Measurements from ENCODE around the gene ZNF668. TPM values are rescaled to one million over a fixed set of nuclear protein-coding genes. Genes with fewer than 3 reads are reported as not detected.
"Not testable (repeated sequence)": the region's sequence is repeated elsewhere in the genome, so short reads cannot be mapped to it uniquely, and the experiment has no call there.

ZNF668 gene
- polyA plus RNA-seq, 1 donor: 5.4 TPM

- Histone ChIP-seq H3K9me3 (ENCODE audit: control insufficient read depth, low read depth, low read length) (peaks cover 2% of the 10 kb centered on the region), H3K27me3 (ENCODE audit: control insufficient read depth, insufficient read depth, low read length) (no peaks in the 10 kb centered on the region), H3K27ac (ENCODE audit: low read length) (peak within 1 kb of the TSS; percentile 90), H3K4me3 (ENCODE audit: low read length) (peak within 1 kb of the TSS; percentile 100), H3K4me1 (ENCODE audit: control insufficient read depth, insufficient read depth, low read length) (peaks cover 5% of the 10 kb centered on the region), H3K36me3 (ENCODE audit: control insufficient read depth, insufficient read depth, low read length) (peaks cover 26% of the 10 kb centered on the region)
- WGBS (ENCODE audit: insufficient coverage, low lambda C conversion rate): no CpG with 5 or more reads among the region's 75 CpGs
- peak; percentile 98 for DNase-seq
These were observed 41.0 kb downstream of the ZNF668 start, which contains the start of gene STX4 for GRCh38 chr16:31032736-31033708. STX4 (plus strand) TSS chr16:31033558; CDS start chr16:31033806, 248 bp downstream.

- DNase-seq: no peak
- no peak overlapping the region for H3K27ac ChIP-seq (ENCODE audit: low read length)
- peaks cover 2% of the 10 kb centered on the region for H3K9me3 ChIP-seq (ENCODE audit: control insufficient read depth, low read depth, low read length)
- no peaks in the 10 kb centered on the region for H3K27me3 ChIP-seq (ENCODE audit: control insufficient read depth, insufficient read depth, low read length)
- H3K36me3 ChIP-seq (ENCODE audit: control insufficient read depth, insufficient read depth, low read length): peaks cover 19% of the 10 kb centered on the region
- no peak overlapping the region for H3K4me3 ChIP-seq (ENCODE audit: low read length)
- WGBS (ENCODE audit: insufficient coverage, low lambda C conversion rate): 80% methylated on average over 1 of the region's 4 CpGs
- H3K4me1 ChIP-seq (ENCODE audit: control insufficient read depth, insufficient read depth, low read length): peaks cover 5% of the 10 kb centered on the region
These were observed 42.8 kb downstream of the ZNF668 start for GRCh38 chr16:31031276-31031675.

GRCh38 chr16:31029272-31029671 is 44.8 kb downstream of the ZNF668 start:
- no peaks in the 10 kb centered on the region for H3K36me3 ChIP-seq (ENCODE audit: control insufficient read depth, insufficient read depth, low read length)
- peaks cover 2% of the 10 kb centered on the region for H3K9me3 ChIP-seq (ENCODE audit: control insufficient read depth, low read depth, low read length)
- WGBS (ENCODE audit: insufficient coverage, low lambda C conversion rate): no CpG with 5 or more reads among the region's 5 CpGs
- H3K27ac ChIP-seq (ENCODE audit: low read length): no peak overlapping the region
- H3K4me1 ChIP-seq (ENCODE audit: control insufficient read depth, insufficient read depth, low read length): peaks cover 2% of the 10 kb centered on the region
- H3K4me3 ChIP-seq (ENCODE audit: low read length): no peak overlapping the region
- no peaks in the 10 kb centered on the region for H3K27me3 ChIP-seq (ENCODE audit: control insufficient read depth, insufficient read depth, low read length)
- DNase-seq: no peak

GRCh38 chr16:31025339-31025738 is 48.7 kb downstream of the ZNF668 start:
- Histone ChIP-seq H3K9me3 (ENCODE audit: control insufficient read depth, low read depth, low read length) (no peaks in the 10 kb centered on the region), H3K36me3 (ENCODE audit: control insufficient read depth, insufficient read depth, low read length) (no peaks in the 10 kb centered on the region), H3K27me3 (ENCODE audit: control insufficient read depth, insufficient read depth, low read length) (no peaks in the 10 kb centered on the region), H3K4me3 (ENCODE audit: low read length) (no peak overlapping the region), H3K4me1 (ENCODE audit: control insufficient read depth, insufficient read depth, low read length) (peaks cover 3% of the 10 kb centered on the region), H3K27ac (ENCODE audit: low read length) (no peak overlapping the region)
- 83% methylated on average over 1 of the region's 5 CpGs for WGBS (ENCODE audit: insufficient coverage, low lambda C conversion rate)
- no peak for DNase-seq

- no peaks in the 10 kb centered on the region for H3K36me3 ChIP-seq (ENCODE audit: control insufficient read depth, insufficient read depth, low read length)
- H3K27ac ChIP-seq (ENCODE audit: low read length): no peak overlapping the region
- H3K9me3 ChIP-seq (ENCODE audit: control insufficient read depth, low read depth, low read length): no peaks in the 10 kb centered on the region
- H3K4me1 ChIP-seq (ENCODE audit: control insufficient read depth, insufficient read depth, low read length): peaks cover 3% of the 10 kb centered on the region
- no peak for DNase-seq
- no peak overlapping the region for H3K4me3 ChIP-seq (ENCODE audit: low read length)
- WGBS (ENCODE audit: insufficient coverage, low lambda C conversion rate): no CpG with 5 or more reads among the region's 6 CpGs
- no peaks in the 10 kb centered on the region for H3K27me3 ChIP-seq (ENCODE audit: control insufficient read depth, insufficient read depth, low read length)
These were observed 50.3 kb downstream of the ZNF668 start for GRCh38 chr16:31023627-31024226.

- no peak overlapping the region for H3K4me3 ChIP-seq (ENCODE audit: low read length)
- WGBS (ENCODE audit: insufficient coverage, low lambda C conversion rate): 100% methylated on average over 1 of the region's 4 CpGs
- H3K9me3 ChIP-seq (ENCODE audit: control insufficient read depth, low read depth, low read length): no peaks in the 10 kb centered on the region
- peaks cover 3% of the 10 kb centered on the region for H3K4me1 ChIP-seq (ENCODE audit: control insufficient read depth, insufficient read depth, low read length)
- no peak for DNase-seq
- H3K36me3 ChIP-seq (ENCODE audit: control insufficient read depth, insufficient read depth, low read length): no peaks in the 10 kb centered on the region
- no peaks in the 10 kb centered on the region for H3K27me3 ChIP-seq (ENCODE audit: control insufficient read depth, insufficient read depth, low read length)
- no peak overlapping the region for H3K27ac ChIP-seq (ENCODE audit: low read length)
These were observed 50.8 kb downstream of the ZNF668 start for GRCh38 chr16:31023252-31023602.

- H3K36me3 ChIP-seq (ENCODE audit: control insufficient read depth, insufficient read depth, low read length): no peaks in the 10 kb centered on the region
- H3K9me3 ChIP-seq (ENCODE audit: control insufficient read depth, low read depth, low read length): no peaks in the 10 kb centered on the region
- H3K27ac ChIP-seq (ENCODE audit: low read length): no peak overlapping the region
- H3K27me3 ChIP-seq (ENCODE audit: control insufficient read depth, insufficient read depth, low read length): no peaks in the 10 kb centered on the region
- peaks cover 3% of the 10 kb centered on the region for H3K4me1 ChIP-seq (ENCODE audit: control insufficient read depth, insufficient read depth, low read length)
- peak; percentile 44 to 77 for DNase-seq
- WGBS (ENCODE audit: insufficient coverage, low lambda C conversion rate): 61% methylated on average over 3 of the region's 12 CpGs
- no peak overlapping the region for H3K4me3 ChIP-seq (ENCODE audit: low read length)
These were observed 51.3 kb downstream of the ZNF668 start for GRCh38 chr16:31022544-31023251.

- H3K27me3 ChIP-seq (ENCODE audit: control insufficient read depth, insufficient read depth, low read length): no peaks in the 10 kb centered on the region
- no peak overlapping the region for H3K27ac ChIP-seq (ENCODE audit: low read length)
- peaks cover 8% of the 10 kb centered on the region for H3K4me1 ChIP-seq (ENCODE audit: control insufficient read depth, insufficient read depth, low read length)
- no peaks in the 10 kb centered on the region for H3K9me3 ChIP-seq (ENCODE audit: control insufficient read depth, low read depth, low read length)
- no peaks in the 10 kb centered on the region for H3K36me3 ChIP-seq (ENCODE audit: control insufficient read depth, insufficient read depth, low read length)
- WGBS (ENCODE audit: insufficient coverage, low lambda C conversion rate): 86% methylated on average over 1 of the region's 3 CpGs
- H3K4me3 ChIP-seq (ENCODE audit: low read length): no peak overlapping the region
- DNase-seq: no peak
These were observed 53.5 kb downstream of the ZNF668 start for GRCh38 chr16:31020536-31020935.

GRCh38 chr16:31017756-31018155 is 56.3 kb downstream of the ZNF668 start:
- not testable (repeated sequence) for H3K27me3 ChIP-seq (ENCODE audit: control insufficient read depth, insufficient read depth, low read length); DNase-seq; H3K36me3 ChIP-seq (ENCODE audit: control insufficient read depth, insufficient read depth, low read length); H3K4me3 ChIP-seq (ENCODE audit: low read length); H3K9me3 ChIP-seq (ENCODE audit: control insufficient read depth, low read depth, low read length); H3K4me1 ChIP-seq (ENCODE audit: control insufficient read depth, insufficient read depth, low read length); H3K27ac ChIP-seq (ENCODE audit: low read length)
- no CpG with 5 or more reads among the region's 10 CpGs for WGBS (ENCODE audit: insufficient coverage, low lambda C conversion rate)

- peak in 1 of 2 donors; percentile 25 for DNase-seq
- no CpG with 5 or more reads among the region's 6 CpGs for WGBS (ENCODE audit: insufficient coverage, low lambda C conversion rate)
- no peaks in the 10 kb centered on the region for H3K9me3 ChIP-seq (ENCODE audit: control insufficient read depth, low read depth, low read length)
- no peak overlapping the region for H3K4me3 ChIP-seq (ENCODE audit: low read length)
- H3K4me1 ChIP-seq (ENCODE audit: control insufficient read depth, insufficient read depth, low read length): peaks cover 5% of the 10 kb centered on the region
- peaks cover 15% of the 10 kb centered on the region for H3K27me3 ChIP-seq (ENCODE audit: control insufficient read depth, insufficient read depth, low read length)
- no peaks in the 10 kb centered on the region for H3K36me3 ChIP-seq (ENCODE audit: control insufficient read depth, insufficient read depth, low read length)
- H3K27ac ChIP-seq (ENCODE audit: low read length): no peak overlapping the region
These were observed 58.0 kb downstream of the ZNF668 start for GRCh38 chr16:31016018-31016417.
